K562 (cell line): ENCODE measurements around the gene NFATC2. TPM values are rescaled to one million over a fixed set of nuclear protein-coding genes. Genes with fewer than 3 reads are reported as not detected.

Experiments
- ATAC-seq: fragments of 200-7000 bp; cut with Tn5 transposase; 3 replicates; pipeline ENCODE4 v1.9.1; 2020; ENCODE audit warnings: moderate library complexity
- BruUV-seq: library from RNA; stranded (reverse); fragments of 400-500 nt; replicated peaks from 2 replicates; lab custom pipeline; 2021; lab: Mats Ljungman, UMichigan
- CTCF ChIA-PET: fragments of 300-600 bp; formaldehyde crosslinking; extraction: SDS; loops from one replicate; lab custom pipeline; 2021; ENCODE audit warnings: low intra/inter-chr PET ratio; lab: Yijun Ruan, JAX
- POLR2A ChIA-PET: fragments of 300-600, 350-650 bp; sonication (Branson Sonifier 250); formaldehyde crosslinking; extraction: SDS; loops from one replicate; lab custom pipeline; 2021; ENCODE audit warnings: antibody characterized with exemption, inconsistent platforms; lab: Yijun Ruan, JAX
- DNase-seq, 4 experiments: peaks; one replicate each; pipeline versions ENCODE4 v3.0.0 to v3.0.0-alpha.2; 2011 to 2018; ENCODE audit warnings: low spot score in 3 of 4, mixed read lengths in 3 of 4; ENCODE audit errors: extremely low read depth in 1 of 4
- FAIRE-seq: peaks from 2 replicates; lab custom pipeline; 2011; peaks lifted over from hg19 to GRCh38; lab: Jason Lieb, UNC
- H2AFZ ChIP-seq: 2 replicates; pipeline ENCODE4 v1.6.0; 2011; ENCODE audit warnings: low read depth, low read length, control low read depth, inconsistent platforms
- H3K27ac ChIP-seq: fragments of 200-600 bp; 3 replicates; pipeline ENCODE4 v1.8.0; 2011; ENCODE audit warnings: low read depth, mild to moderate bottlenecking, control low read depth, inconsistent platforms, low read length, moderate library complexity, mixed read lengths; ENCODE audit errors: extremely low read depth
- H3K27me3 ChIP-seq, 2 experiments: fragments of 300-600 bp in 1 of 2; 2 replicates in 1 of 2; 3 replicates in 1 of 2; pipeline versions ENCODE4 v1.6.0 to v1.8.0; 2011; ENCODE audit warnings: inconsistent platforms in 2 of 2, low read length in 2 of 2, mild to moderate bottlenecking in 1 of 2, mixed read lengths in 1 of 2, moderate library complexity in 1 of 2; ENCODE audit not compliant: control insufficient read depth in 2 of 2, insufficient read depth in 2 of 2
- H3K36me3 ChIP-seq: fragments of 300-600 bp; 3 replicates; pipeline ENCODE4 v1.8.0; 2011; ENCODE audit warnings: mild to moderate bottlenecking, low read length, inconsistent platforms; ENCODE audit not compliant: control insufficient read depth, insufficient read depth
- H3K4me1 ChIP-seq, 2 experiments: fragments of 200-600 bp in 1 of 2; replicated peaks in 1 of 2; 2 replicates in 1 of 2; 3 replicates in 1 of 2; pipeline versions ENCODE4 v1.5.1 to v1.8.0; 2011; ENCODE audit warnings: inconsistent platforms in 2 of 2, low read length in 2 of 2, mild to moderate bottlenecking in 1 of 2, mixed read lengths in 1 of 2, moderate library complexity in 1 of 2; ENCODE audit not compliant: control insufficient read depth in 2 of 2, insufficient read depth in 2 of 2
- H3K4me2 ChIP-seq: 2 replicates; pipeline ENCODE4 v1.6.1; 2011; ENCODE audit warnings: low read length, control low read depth, inconsistent platforms, mixed read lengths; ENCODE audit not compliant: insufficient read depth
- H3K4me3 ChIP-seq: fragments of 200-600 bp; sonication (generic), shearing (Covaris generic); 2 replicates; pipeline ENCODE4 v1.5.1; 2016; ENCODE audit warnings: control low read depth, inconsistent platforms
- H3K79me2 ChIP-seq: fragments of 200-600 bp; 3 replicates; pipeline ENCODE4 v1.8.0; 2011; ENCODE audit warnings: low read length, inconsistent platforms; ENCODE audit not compliant: control insufficient read depth, insufficient read depth
- H3K9ac ChIP-seq, 2 experiments: 2 replicates each; pipeline versions ENCODE4 v1.6.0 to v1.6.1; 2011; ENCODE audit warnings: low read depth in 2 of 2, low read length in 2 of 2, control low read depth in 1 of 2, inconsistent platforms in 1 of 2, mild to moderate bottlenecking in 1 of 2, mixed read lengths in 1 of 2; ENCODE audit not compliant: insufficient read depth in 1 of 2
- H3K9me1 ChIP-seq: one replicate; pipeline ENCODE4 v1.6.0; 2011; ENCODE audit warnings: inconsistent platforms, mild to moderate bottlenecking, low read length, moderate library complexity; ENCODE audit not compliant: control insufficient read depth, insufficient read depth
- H3K9me3 ChIP-seq: replicated peaks from 2 replicates; pipeline ENCODE4 v1.5.1; 2011; ENCODE audit warnings: low read depth, low read length, inconsistent platforms; ENCODE audit not compliant: control insufficient read depth, insufficient read depth
- H4K20me1 ChIP-seq: replicated peaks from 2 replicates; pipeline ENCODE4 v1.6.1; 2011; ENCODE audit warnings: low read length, inconsistent platforms, mixed read lengths; ENCODE audit not compliant: control insufficient read depth, insufficient read depth
- ADNP ChIP-seq: fragments of 200-800 bp; sonication (Bioruptor generic); IDR thresholded peaks from 2 replicates; pipeline ENCODE4 v1.6.1; 2016; ENCODE audit warnings: missing genetic modification characterization, missing compliant biosample characterization
- BCOR ChIP-seq: fragments of 450-650 bp; IDR thresholded peaks from 2 replicates; pipeline ENCODE4 v1.6.1; 2016
- BHLHE40 ChIP-seq: IDR thresholded peaks from 2 replicates; pipeline ENCODE4 v1.6.1; 2011; ENCODE audit warnings: low read length, improper control_type of control experiment
- CCNT2 ChIP-seq: IDR thresholded peaks from 2 replicates; pipeline ENCODE4 v1.6.1; 2011; ENCODE audit warnings: borderline replicate concordance, low read depth, mild to moderate bottlenecking, moderate library complexity, mixed read lengths, low read length; ENCODE audit not compliant: insufficient read length; ENCODE audit errors: extremely low read depth
- EGR1 ChIP-seq: fragments of 450-650 bp; conservative IDR thresholded peaks from 2 replicates; pipeline ENCODE4 v1.6.1; 2017; ENCODE audit warnings: mild to moderate bottlenecking
- ERF ChIP-seq: fragments of 450-650 bp; formaldehyde crosslinking; IDR thresholded peaks from 2 replicates; pipeline ENCODE4 v1.4.0; 2020; ENCODE audit warnings: mild to moderate bottlenecking, mixed read lengths
- ESRRA ChIP-seq: fragments of 450-650 bp; IDR thresholded peaks from 2 replicates; pipeline ENCODE4 v1.6.1; 2014; ENCODE audit warnings: low read depth, mild to moderate bottlenecking, moderate library complexity, borderline replicate concordance
- FOXA3 ChIP-seq, 2 experiments: fragments of 450-650 bp in 1 of 2; sonication (generic) in 1 of 2; formaldehyde crosslinking; IDR thresholded peaks in 1 of 2; conservative IDR thresholded peaks in 1 of 2; 2 replicates each; pipeline versions ENCODE4 v1.4.0 to v1.8.0; 2020 to 2022; ENCODE audit warnings: mild to moderate bottlenecking in 2 of 2, missing genetic modification reagents in 1 of 2
- GATAD2B ChIP-seq: fragments of 450-650 bp; IDR thresholded peaks from 2 replicates; pipeline ENCODE4 v1.6.1; 2017; ENCODE audit warnings: mild to moderate bottlenecking, borderline replicate concordance
- JUND ChIP-seq, 2 experiments: IDR thresholded peaks; 2 replicates in 1 of 2; 3 replicates in 1 of 2; pipeline ENCODE4 v1.6.1; 2011; ENCODE audit warnings: borderline replicate concordance in 2 of 2, low read depth in 2 of 2, low read length in 2 of 2, improper control_type of control experiment in 1 of 2, missing biosample characterization in 1 of 2, missing genetic modification characterization in 1 of 2, missing genetic modification reagents in 1 of 2
- KDM1A ChIP-seq, 2 experiments: fragments of 450-650 bp; IDR thresholded peaks; 2 replicates each; pipeline ENCODE4 v1.6.1; 2016; ENCODE audit warnings: mild to moderate bottlenecking in 2 of 2
- MBD2 ChIP-seq: sonication (generic); IDR thresholded peaks from 2 replicates; pipeline ENCODE4 v1.6.1; 2016; ENCODE audit warnings: low read depth, borderline replicate concordance
- MYNN ChIP-seq, 2 experiments: sonication (generic); formaldehyde crosslinking in 1 of 2; IDR thresholded peaks; 2 replicates each; pipeline versions ENCODE4 v1.5.0 to v1.6.1; 2016 to 2020; ENCODE audit warnings: antibody characterized with exemption in 1 of 2, missing genetic modification reagents in 1 of 2
- NFIC ChIP-seq: fragments of 450-650 bp; IDR thresholded peaks from 2 replicates; pipeline ENCODE4 v1.6.1; 2017; ENCODE audit warnings: mild to moderate bottlenecking, inconsistent platforms
- PHF21A ChIP-seq: fragments of 450-650 bp; IDR thresholded peaks from 2 replicates; pipeline ENCODE4 v1.6.1; 2017; ENCODE audit warnings: low read depth, borderline replicate concordance
- PHTF2 ChIP-seq: fragments of 250-450 bp; sonication (Bioruptor Pico); IDR thresholded peaks from 2 replicates; pipeline ENCODE4 v1.5.0; 2021; ENCODE audit warnings: mild to moderate bottlenecking
- POLR2G ChIP-seq: fragments of 200-400 bp; formaldehyde crosslinking; IDR thresholded peaks from 2 replicates; pipeline ENCODE4 v1.6.1; 2017; ENCODE audit warnings: low read depth, mild to moderate bottlenecking, antibody characterized with exemption, low read length, moderate library complexity
- RBBP5 ChIP-seq: fragments of 200-600 bp; sonication (generic); IDR thresholded peaks from 2 replicates; pipeline ENCODE4 v1.6.1; 2012; ENCODE audit warnings: borderline replicate concordance, mild to moderate bottlenecking, low read length, control low read depth, inconsistent platforms; ENCODE audit not compliant: insufficient read depth, poor library complexity, severe bottlenecking
- RBM25 ChIP-seq: fragments of 200-400 bp; formaldehyde crosslinking; IDR thresholded peaks from 2 replicates; pipeline ENCODE4 v1.6.1; 2018; ENCODE audit warnings: low read length, low read depth, moderate library complexity; ENCODE audit not compliant: severe bottlenecking
- TCF7L2 ChIP-seq: fragments of 150-350 bp; IDR thresholded peaks from 2 replicates; pipeline ENCODE4 v1.6.1; 2016; ENCODE audit warnings: low read depth, mild to moderate bottlenecking, low read length, moderate library complexity
- TFAM ChIP-seq: fragments of 250-450 bp; sonication (Bioruptor Pico); conservative IDR thresholded peaks from 2 replicates; pipeline ENCODE4 v1.5.0; 2021; ENCODE audit warnings: mild to moderate bottlenecking, moderate library complexity
- U2AF2 ChIP-seq: fragments of 200-400 bp; formaldehyde crosslinking; optimal IDR thresholded peaks from 2 replicates; pipeline ENCODE3; 2017; ENCODE audit warnings: low read depth, mild to moderate bottlenecking, low read length
- ZEB2 ChIP-seq: fragments of 450-650 bp; IDR thresholded peaks from 2 replicates; pipeline ENCODE4 v1.6.1; 2016
- WGBS: fragments of 100-300 bp; shearing (Covaris generic); methylation state at CpG from one replicate; pipeline ENCODE4 v1.1.6; 2016; ENCODE audit warnings: low coverage, mixed read lengths; ENCODE audit not compliant: insufficient coverage; ENCODE audit errors: missing lambda C conversion rate; 5-methylcytosine and 5-hydroxymethylcytosine counted together
- in situ Hi-C: fragments of 300-500 bp; cut with MboI; formaldehyde crosslinking; loops from 4 replicates; pipeline ENCODE4 v1.15.0; 2018; ENCODE audit warnings: inconsistent platforms, mixed read lengths
- intact Hi-C: fragments of 100-400 bp; cut with micrococcal nuclease; formaldehyde crosslinking; loops from 2 replicates; pipeline ENCODE4 v1.14.2; 2022
- polyA plus RNA-seq, 8 experiments: library from polyadenylated mRNA; depleted of rRNA in 4 of 8; stranded (reverse) in 5 of 8; unstranded in 3 of 8; fragments of >200 nt; fragmentation: Nextera tagmentation in 2 of 8; fragmentation: Illumina TruSeq in 1 of 8; extraction: Ambion mirVana in 2 of 8; extraction: Trizol in 1 of 8; gene quantifications; 2 replicates each; pipeline versions ENCODE4 v1.2.1 to v1.2.3, GENCODE V29; 2011 to 2014; ENCODE audit warnings: inconsistent platforms in 1 of 8, missing spikeins in 1 of 8
- total RNA-seq, 7 experiments: library from RNA; depleted of rRNA in 6 of 7; stranded (reverse); fragments of >200 nt in 6 of 7; fragmentation: Illumina TruSeq in 2 of 7; extraction: Trizol in 2 of 7; gene quantifications; 2 replicates each; pipeline versions ENCODE4 v1.2.1 to v1.2.3, GENCODE V29; 2011 to 2021; ENCODE audit warnings: low replicate concordance in 1 of 7

Gene NFATC2
- total and polyA plus RNA-seq, 9 of the 15 experiments (the other 6 are each of a cell fraction or from before 2014, with no cell fraction given) = 1.9 to 11.2 (median 3.0) TPM

GRCh38 chr20:51456511-51457509, 85.7 kb downstream of the NFATC2 start:
- peaks cover 56% of the 10 kb centered on the region for H3K36me3 ChIP-seq
- TF ChIP-seq RBM25 (peak; percentile 19), BHLHE40 (no peak), GATAD2B (no peak), MYNN (IDR thresholded peaks at IDR 0.05) (0 out of 2 replicates have a peak, but pooled peaks have one; percentile 22), MYNN (CRISPR knock-in tag; IDR thresholded peaks at IDR 0.05) (no peak), KDM1A (IDR thresholded peaks at IDR 0.05) (peak in 1 of 2 experiments; percentile 29; a peak in 1 of 4 replicates), POLR2G (peak; percentile 36; the same call in 1 of the 2 replicates), NFIC (peak; percentile 82), JUND (IDR thresholded peaks at IDR 0.05; ENCODE audit: borderline replicate concordance, low read depth, low read length) (peak; percentile 35; the same call in 1 of the 2 replicates), JUND (tag; IDR thresholded peaks at IDR 0.05; ENCODE audit: borderline replicate concordance, low read depth, low read length) (no peak), PHF21A (no peak), ESRRA (no peak), ADNP (tag) (peak; percentile 34; the same call in 1 of the 2 replicates), BCOR (peak; percentile 54; the same call in 1 of the 2 replicates), EGR1 (peak; percentile 67), TFAM (CRISPR knock-in tag) (no peak), PHTF2 (CRISPR knock-in tag) (no peak), FOXA3 (CRISPR knock-in tag; conservative IDR thresholded peaks at IDR 0.05 in 1 of 2, IDR thresholded peaks at IDR 0.05 in 1 of 2) (no peak), ERF (no peak), MBD2 (no peak), TCF7L2 (no peak), RBBP5 (no peak), U2AF2 (no peak), ZEB2 (no peak), CCNT2 (no peak)

More at GRCh38 chr20:51456511-51457509, 85.7 kb downstream of the NFATC2 start:
- Histone ChIP-seq H3K9me1 (no peaks in the 10 kb centered on the region), H3K79me2 (no peaks in the 10 kb centered on the region), H3K4me1 (peaks cover 0 to 12% of the 10 kb centered on the region in 2 experiments; a peak in 2 of 5 replicates), H3K27me3 (no peaks in the 10 kb centered on the region), H3K9me3 (no peaks in the 10 kb centered on the region; the same call in none of the 2 replicates), H3K4me2 (no peak overlapping the region), H2AFZ (no peak overlapping the region), H3K27ac (no peak overlapping the region), H3K4me3 (no peak overlapping the region), H3K9ac (peak overlapping the region in 1 of 2 experiments; percentile 23; a peak in 2 of 4 replicates), H4K20me1 (no peaks in the 10 kb centered on the region)
- POLR2A ChIA-PET = interaction anchor here (0.6 kb wide), 1 partner anchor 30 kb away, joined by 3 read pairs; no protein-coding TSS in a partner anchor
- CTCF ChIA-PET = no interaction called here
- peak; percentile 68 for ATAC-seq
- intact Hi-C loops (no loop called here), in situ Hi-C loops (no loop called here)
- FAIRE-seq = peak; percentile 40
- WGBS = 72% methylated on average over 22 of the region's 24 CpGs
- no TSS peak for BruUV-seq
- DNase-seq = peak; percentile 47 to 52 (median 50)
